Measurements from ENCODE around the gene ZFYVE19.
A peak's percentile ranks its signal among the peaks of the same experiment; 100 is the strongest.

Gene ZFYVE19

GRCh38 chr15:40815042-40815698 lies 8.3 kb downstream of the ZFYVE19 start:
- no peak for DNase-seq (ENCODE audit: low read depth)

- DNase-seq (ENCODE audit: low read depth), result no peak
Measured at GRCh38 chr15:40819048-40819447, 12.2 kb downstream of the ZFYVE19 start.

GRCh38 chr15:40821195-40821594 lies 14.3 kb downstream of the ZFYVE19 start:
- DNase-seq (ENCODE audit: low read depth), result no peak

- DNase-seq (ENCODE audit: low read depth), result no peak
Measured at GRCh38 chr15:40823572-40824343, 16.9 kb downstream of the ZFYVE19 start.

GRCh38 chr15:40825661-40826422 lies 19.0 kb downstream of the ZFYVE19 start:
- DNase-seq (ENCODE audit: low read depth), result no peak

- no peak for DNase-seq (ENCODE audit: low read depth)
Measured at GRCh38 chr15:40826423-40827075, 19.7 kb downstream of the ZFYVE19 start.

GRCh38 chr15:40828447-40829036 lies 21.7 kb downstream of the ZFYVE19 start, which contains the start of gene PPP1R14D:
Gene PPP1R14D (minus strand): TSS chr15:40828708. CDS start chr15:40828641, 67 bp downstream.
- no peak for DNase-seq (ENCODE audit: low read depth)

- no peak for DNase-seq (ENCODE audit: low read depth)
Measured at GRCh38 chr15:40829115-40829514, 22.2 kb downstream of the ZFYVE19 start.

GRCh38 chr15:40830884-40831283 lies 24.0 kb downstream of the ZFYVE19 start:
- no peak for DNase-seq (ENCODE audit: low read depth)

GRCh38 chr15:40831861-40832260 lies 25.0 kb downstream of the ZFYVE19 start:
- no peak for DNase-seq (ENCODE audit: low read depth)

GRCh38 chr15:40832903-40833302 lies 26.0 kb downstream of the ZFYVE19 start:
- DNase-seq (ENCODE audit: low read depth), result no peak

- no peak for DNase-seq (ENCODE audit: low read depth)
Measured at GRCh38 chr15:40836020-40836419, 29.1 kb downstream of the ZFYVE19 start.

- no peak for DNase-seq (ENCODE audit: low read depth)
Measured at GRCh38 chr15:40838756-40839155, 31.9 kb downstream of the ZFYVE19 start.

GRCh38 chr15:40841741-40842140 lies 34.9 kb downstream of the ZFYVE19 start:
- DNase-seq (ENCODE audit: low read depth), result no peak

GRCh38 chr15:40843261-40843884 lies 36.5 kb downstream of the ZFYVE19 start:
- DNase-seq (ENCODE audit: low read depth), result no peak

GRCh38 chr15:40843885-40844695 lies 37.2 kb downstream of the ZFYVE19 start, which contains the start of gene SPINT1:
Gene SPINT1 (plus strand): TSS chr15:40844048. CDS start chr15:40844555, 507 bp downstream.
- peak; percentile 82 for DNase-seq (ENCODE audit: low read depth)

- DNase-seq (ENCODE audit: low read depth), result no peak
Measured at GRCh38 chr15:40844696-40845030, 37.8 kb downstream of the ZFYVE19 start.

- no peak for DNase-seq (ENCODE audit: low read depth)
Measured at GRCh38 chr15:40845036-40845435, 38.1 kb downstream of the ZFYVE19 start.

- no peak for DNase-seq (ENCODE audit: low read depth)
Measured at GRCh38 chr15:40845511-40846284, 38.8 kb downstream of the ZFYVE19 start.

- DNase-seq (ENCODE audit: low read depth), result no peak
Measured at GRCh38 chr15:40846841-40847222, 39.9 kb downstream of the ZFYVE19 start.

Data from stimulated activated CD4-positive, alpha-beta T cell treated with anti-CD3 and anti-CD28 coated beads, Interleukin-2, amount 100 ng/mL, for 4 hours (primary cell).